Measurements from ENCODE around the gene CFAP20.

DNA sequence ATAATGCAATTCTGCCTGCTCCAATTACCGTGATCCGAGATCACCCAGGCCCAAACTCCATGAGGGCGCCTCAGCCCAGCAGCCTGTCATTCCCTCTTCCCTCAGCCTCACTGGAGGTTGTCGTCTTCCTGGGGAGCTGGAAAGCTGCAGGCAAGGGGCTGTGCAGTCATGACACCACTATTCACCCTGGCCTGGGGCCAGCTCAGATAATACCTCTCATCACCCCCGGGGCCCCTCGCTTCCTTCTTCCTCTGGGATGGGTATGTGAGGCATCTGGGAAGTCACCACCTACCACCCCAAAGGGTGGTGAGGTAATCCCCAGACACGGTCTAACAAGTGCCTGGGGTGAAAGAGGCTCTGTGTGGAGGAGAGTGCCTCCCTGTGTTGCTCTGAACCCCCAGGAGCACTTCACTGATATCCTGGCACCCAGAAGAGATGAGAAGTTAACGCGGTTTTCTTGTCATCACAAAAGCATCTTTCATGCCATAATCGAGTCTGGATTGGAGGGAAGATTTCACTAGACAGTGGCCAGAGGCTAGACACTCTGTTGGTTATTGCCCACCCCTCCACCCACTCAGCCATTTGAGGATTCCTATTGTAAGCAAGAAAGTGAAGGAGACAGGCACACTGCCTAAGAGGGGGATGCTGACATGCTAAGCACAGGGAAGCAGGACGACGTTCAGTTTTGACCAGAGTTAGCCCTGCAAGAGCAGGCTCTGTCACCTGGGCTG lies 18.4 kb downstream of the CFAP20 start:
- TF ChIP-seq, protein P1, sequence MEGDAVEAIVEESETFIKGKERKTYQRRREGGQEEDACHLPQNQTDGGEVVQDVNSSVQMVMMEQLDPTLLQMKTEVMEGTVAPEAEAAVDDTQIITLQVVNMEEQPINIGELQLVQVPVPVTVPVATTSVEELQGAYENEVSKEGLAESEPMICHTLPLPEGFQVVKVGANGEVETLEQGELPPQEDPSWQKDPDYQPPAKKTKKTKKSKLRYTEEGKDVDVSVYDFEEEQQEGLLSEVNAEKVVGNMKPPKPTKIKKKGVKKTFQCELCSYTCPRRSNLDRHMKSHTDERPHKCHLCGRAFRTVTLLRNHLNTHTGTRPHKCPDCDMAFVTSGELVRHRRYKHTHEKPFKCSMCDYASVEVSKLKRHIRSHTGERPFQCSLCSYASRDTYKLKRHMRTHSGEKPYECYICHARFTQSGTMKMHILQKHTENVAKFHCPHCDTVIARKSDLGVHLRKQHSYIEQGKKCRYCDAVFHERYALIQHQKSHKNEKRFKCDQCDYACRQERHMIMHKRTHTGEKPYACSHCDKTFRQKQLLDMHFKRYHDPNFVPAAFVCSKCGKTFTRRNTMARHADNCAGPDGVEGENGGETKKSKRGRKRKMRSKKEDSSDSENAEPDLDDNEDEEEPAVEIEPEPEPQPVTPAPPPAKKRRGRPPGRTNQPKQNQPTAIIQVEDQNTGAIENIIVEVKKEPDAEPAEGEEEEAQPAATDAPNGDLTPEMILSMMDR (IDR thresholded peaks at IDR 0.05): no peak
- no peak for TF ChIP-seq POLR2A (IDR thresholded peaks at IDR 0.05)
